HepG2 (cell line): ENCODE data around the gene ADAM8. TPM values are rescaled to one million over a fixed set of nuclear protein-coding genes. Genes with fewer than 3 reads are reported as not detected.

Experiments used
- GATAD2A ChIP-seq: IDR thresholded peaks from 2 replicates; pipeline ENCODE4 v1.6.1; 2016
- HOXA9 ChIP-seq: sonication (generic); formaldehyde crosslinking; IDR thresholded peaks from 2 replicates; pipeline ENCODE4 v1.8.1; 2022; ENCODE audit warnings: missing genetic modification reagents, mild to moderate bottlenecking, moderate library complexity, borderline replicate concordance
- KDM5B ChIP-seq: sonication (generic); formaldehyde crosslinking; IDR thresholded peaks from 2 replicates; pipeline ENCODE4 v1.4.0; 2020; ENCODE audit warnings: missing genetic modification reagents, mild to moderate bottlenecking, borderline replicate concordance
- MTA1 ChIP-seq: sonication (generic); formaldehyde crosslinking; IDR thresholded peaks from 2 replicates; pipeline ENCODE4 v1.4.0; 2020; ENCODE audit warnings: missing genetic modification reagents, mild to moderate bottlenecking, borderline replicate concordance
- MXD1 ChIP-seq: sonication (generic); formaldehyde crosslinking; IDR thresholded peaks from 2 replicates; pipeline ENCODE4 v1.4.0; 2020; ENCODE audit warnings: mild to moderate bottlenecking, missing genetic modification reagents
- NFKB2 ChIP-seq: sonication (generic); formaldehyde crosslinking; IDR thresholded peaks from 2 replicates; pipeline ENCODE4 v1.4.0; 2020; ENCODE audit warnings: missing genetic modification reagents, borderline replicate concordance
- PCBP1 ChIP-seq: fragments of 200-400 bp; formaldehyde crosslinking; IDR thresholded peaks from 2 replicates; pipeline ENCODE4 v1.6.1; 2017; ENCODE audit warnings: mild to moderate bottlenecking, low read depth, low read length, borderline replicate concordance
- PHF5A ChIP-seq: IDR thresholded peaks from one replicate; pipeline ENCODE4 v1.6.1; 2018; ENCODE audit warnings: low read depth, missing genetic modification reagents; ENCODE audit not compliant: unreplicated experiment
- REL ChIP-seq: sonication (generic); formaldehyde crosslinking; conservative IDR thresholded peaks from 2 replicates; pipeline ENCODE4 v1.8.0; 2022; ENCODE audit warnings: mild to moderate bottlenecking, missing genetic modification reagents, moderate library complexity
- TARDBP ChIP-seq: sonication (generic); formaldehyde crosslinking; IDR thresholded peaks from 2 replicates; pipeline ENCODE4 v1.8.0; 2022; ENCODE audit warnings: mild to moderate bottlenecking, missing genetic modification reagents
- TEAD3 ChIP-seq: optimal IDR thresholded peaks from 2 replicates; pipeline ENCODE3; 2016; ENCODE audit warnings: borderline replicate concordance
- THYN1 ChIP-seq: sonication (generic); formaldehyde crosslinking; IDR thresholded peaks from 2 replicates; pipeline ENCODE4 v1.8.1; 2023; ENCODE audit warnings: low read depth, mild to moderate bottlenecking, moderate library complexity, missing genetic modification reagents, borderline replicate concordance
- ZNF235 ChIP-seq: sonication (generic); formaldehyde crosslinking; IDR thresholded peaks from 2 replicates; pipeline ENCODE4 v1.8.1; 2023; ENCODE audit warnings: mild to moderate bottlenecking, missing genetic modification reagents, borderline replicate concordance
- ZNF251 ChIP-seq: sonication (generic); formaldehyde crosslinking; IDR thresholded peaks from 2 replicates; pipeline ENCODE4 v1.9.0; 2021; ENCODE audit warnings: mild to moderate bottlenecking, missing genetic modification reagents
- ZNF326 ChIP-seq: sonication (generic); formaldehyde crosslinking; IDR thresholded peaks from 2 replicates; pipeline ENCODE4 v1.4.0; 2020; ENCODE audit warnings: missing genetic modification reagents, borderline replicate concordance
- ZNF343 ChIP-seq: sonication (generic); formaldehyde crosslinking; IDR thresholded peaks from 2 replicates; pipeline ENCODE4 v1.4.0; 2020; ENCODE audit warnings: mild to moderate bottlenecking, missing genetic modification reagents
- ZNF546 ChIP-seq: sonication (generic); formaldehyde crosslinking; conservative IDR thresholded peaks from 2 replicates; pipeline ENCODE4 v1.8.1; 2023; ENCODE audit warnings: mild to moderate bottlenecking, missing genetic modification reagents
- ZNF644 ChIP-seq: IDR thresholded peaks from 2 replicates; pipeline ENCODE4 v1.6.1; 2016; ENCODE audit warnings: low read depth
- ZNF652 ChIP-seq: IDR thresholded peaks from 2 replicates; pipeline ENCODE4 v1.6.1; 2016; ENCODE audit warnings: low read depth, borderline replicate concordance
- ZNF672 ChIP-seq: sonication (generic); formaldehyde crosslinking; IDR thresholded peaks from 2 replicates; pipeline ENCODE4 v1.8.1; 2022; ENCODE audit warnings: missing genetic modification reagents
- ZNF704 ChIP-seq: sonication (generic); formaldehyde crosslinking; IDR thresholded peaks from 2 replicates; pipeline ENCODE4 v1.8.1; 2023; ENCODE audit warnings: mild to moderate bottlenecking, inconsistent platforms, moderate library complexity, missing genetic modification reagents, borderline replicate concordance
- ZNF720 ChIP-seq: sonication (generic); formaldehyde crosslinking; IDR thresholded peaks from 2 replicates; pipeline ENCODE4 v1.4.0; 2020; ENCODE audit warnings: missing genetic modification reagents
- ZNF781 ChIP-seq: sonication (generic); formaldehyde crosslinking; IDR thresholded peaks from 2 replicates; pipeline ENCODE4 v1.5.1; 2020; ENCODE audit warnings: borderline replicate concordance, mild to moderate bottlenecking, missing genetic modification reagents; ENCODE audit errors: not compliant biosample characterization
- ZSCAN31 ChIP-seq: sonication (generic); formaldehyde crosslinking; IDR thresholded peaks from 2 replicates; pipeline ENCODE4 v1.5.0; 2020; ENCODE audit warnings: low read depth, mild to moderate bottlenecking, missing genetic modification reagents
- polyA plus RNA-seq, 8 experiments: library from polyadenylated mRNA; depleted of rRNA in 3 of 8; stranded (reverse) in 7 of 8; unstranded in 1 of 8; fragments of >200 nt; fragmentation: Illumina TruSeq in 4 of 8; extraction: Trizol in 4 of 8; gene quantifications; 2 replicates each; pipeline versions ENCODE4 v1.2.1 to v1.2.3, GENCODE V29; 2011 to 2016; ENCODE audit warnings: low read depth in 4 of 8, missing spikeins in 1 of 8, mixed read lengths in 1 of 8; ENCODE audit not compliant: insufficient read depth in 1 of 8
- total RNA-seq, 5 experiments: library from RNA; depleted of rRNA; stranded (reverse); fragments of >200 nt; fragmentation: Illumina TruSeq; extraction: Trizol; gene quantifications; 2 replicates each; pipeline ENCODE4 v1.2.3, GENCODE V29; 2016; ENCODE audit warnings: low read depth in 1 of 5
- TF ChIP-seq, protein P1 (sequence below): sonication (generic); formaldehyde crosslinking; IDR thresholded peaks from 2 replicates; pipeline ENCODE4 v1.5.1; 2020; ENCODE audit warnings: missing genetic modification reagents, mild to moderate bottlenecking, borderline replicate concordance
- TF ChIP-seq, protein P2 (sequence below): sonication (generic); formaldehyde crosslinking; IDR thresholded peaks from 2 replicates; pipeline ENCODE4 v1.5.0; 2020; ENCODE audit warnings: missing genetic modification reagents

ADAM8 gene
- total and polyA plus RNA-seq, 2 of the 13 experiments (the other 11 are each of a cell fraction or from before 2014, with no cell fraction given): 0.24 to 0.93 TPM

DNA sequence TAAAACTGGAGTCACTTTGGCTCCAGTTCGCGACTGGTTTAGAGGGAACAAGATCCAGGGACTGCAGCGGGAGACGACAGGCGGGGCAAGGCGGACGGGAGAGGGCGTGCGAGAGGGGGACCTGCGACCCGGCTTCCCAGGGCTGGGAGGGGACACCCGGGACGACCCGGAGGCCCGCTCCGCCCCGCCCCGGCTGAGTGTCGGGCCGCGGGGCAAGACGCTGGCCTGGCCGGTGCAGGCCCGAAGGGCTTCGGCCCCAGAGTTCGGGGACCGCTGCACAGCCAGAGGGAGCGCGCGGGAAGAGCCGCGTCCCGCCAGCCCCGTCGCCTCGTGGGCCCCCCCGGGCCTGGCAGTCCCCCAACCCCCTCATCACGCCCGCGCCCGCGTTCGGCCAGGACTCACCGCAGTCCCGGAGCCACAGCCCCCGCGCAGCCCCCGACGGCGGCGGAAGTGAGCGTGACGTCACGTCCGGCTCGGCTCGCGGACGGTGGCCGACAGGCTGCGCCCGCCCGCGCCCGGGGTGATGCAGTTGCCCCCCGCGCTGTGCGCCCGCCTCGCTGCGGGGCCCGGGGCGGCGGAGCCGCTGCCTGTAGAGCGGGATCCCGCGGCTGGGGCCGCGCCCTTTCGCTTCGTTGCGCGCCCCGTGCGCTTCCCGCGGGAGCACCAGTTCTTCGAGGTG lies 31.9 kb upstream of the ADAM8 start, which contains the start of the genes TUBGCP2 and ZNF511 (continued):
- TF ChIP-seq, protein P1, sequence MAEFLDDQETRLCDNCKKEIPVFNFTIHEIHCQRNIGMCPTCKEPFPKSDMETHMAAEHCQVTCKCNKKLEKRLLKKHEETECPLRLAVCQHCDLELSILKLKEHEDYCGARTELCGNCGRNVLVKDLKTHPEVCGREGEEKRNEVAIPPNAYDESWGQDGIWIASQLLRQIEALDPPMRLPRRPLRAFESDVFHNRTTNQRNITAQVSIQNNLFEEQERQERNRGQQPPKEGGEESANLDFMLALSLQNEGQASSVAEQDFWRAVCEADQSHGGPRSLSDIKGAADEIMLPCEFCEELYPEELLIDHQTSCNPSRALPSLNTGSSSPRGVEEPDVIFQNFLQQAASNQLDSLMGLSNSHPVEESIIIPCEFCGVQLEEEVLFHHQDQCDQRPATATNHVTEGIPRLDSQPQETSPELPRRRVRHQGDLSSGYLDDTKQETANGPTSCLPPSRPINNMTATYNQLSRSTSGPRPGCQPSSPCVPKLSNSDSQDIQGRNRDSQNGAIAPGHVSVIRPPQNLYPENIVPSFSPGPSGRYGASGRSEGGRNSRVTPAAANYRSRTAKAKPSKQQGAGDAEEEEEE (CRISPR knock-in tag): no peak
- TF ChIP-seq, protein P2, sequence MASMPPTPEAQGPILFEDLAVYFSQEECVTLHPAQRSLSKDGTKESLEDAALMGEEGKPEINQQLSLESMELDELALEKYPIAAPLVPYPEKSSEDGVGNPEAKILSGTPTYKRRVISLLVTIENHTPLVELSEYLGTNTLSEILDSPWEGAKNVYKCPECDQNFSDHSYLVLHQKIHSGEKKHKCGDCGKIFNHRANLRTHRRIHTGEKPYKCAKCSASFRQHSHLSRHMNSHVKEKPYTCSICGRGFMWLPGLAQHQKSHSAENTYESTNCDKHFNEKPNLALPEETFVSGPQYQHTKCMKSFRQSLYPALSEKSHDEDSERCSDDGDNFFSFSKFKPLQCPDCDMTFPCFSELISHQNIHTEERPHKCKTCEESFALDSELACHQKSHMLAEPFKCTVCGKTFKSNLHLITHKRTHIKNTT: no peak
- TF ChIP-seq ZNF720 (CRISPR knock-in tag) (no peak), PHF5A (CRISPR knock-in tag) (no peak), KDM5B (CRISPR knock-in tag) (peak; percentile 30; the same call in 1 of the 2 replicates), ZNF781 (CRISPR knock-in tag) (no peak), THYN1 (CRISPR knock-in tag) (no peak), REL (CRISPR knock-in tag) (no peak), ZSCAN31 (no peak), HOXA9 (CRISPR knock-in tag) (no peak), PCBP1 (no peak), MXD1 (CRISPR knock-in tag) (no peak; the same call in 1 of the 2 replicates), ZNF672 (no peak), ZNF652 (no peak), ZNF644 (CRISPR knock-in tag) (no peak), NFKB2 (CRISPR knock-in tag) (0 out of 2 replicates have a peak, but pooled peaks have one; percentile 14), ZNF326 (CRISPR knock-in tag) (no peak), ZNF235 (CRISPR knock-in tag) (0 out of 2 replicates have a peak, but pooled peaks have one; percentile 41), GATAD2A (CRISPR knock-in tag) (no peak), MTA1 (CRISPR knock-in tag) (peak; percentile 26; the same call in 1 of the 2 replicates), TARDBP (no peak), ZNF343 (CRISPR knock-in tag) (no peak), ZNF704 (CRISPR knock-in tag) (no peak; the same call in 1 of the 2 replicates), TEAD3 (CRISPR knock-in tag) (no peak), ZNF546 (no peak), ZNF251 (CRISPR knock-in tag) (no peak)
